Measurements from ENCODE around the gene OR6K2.

DNA sequence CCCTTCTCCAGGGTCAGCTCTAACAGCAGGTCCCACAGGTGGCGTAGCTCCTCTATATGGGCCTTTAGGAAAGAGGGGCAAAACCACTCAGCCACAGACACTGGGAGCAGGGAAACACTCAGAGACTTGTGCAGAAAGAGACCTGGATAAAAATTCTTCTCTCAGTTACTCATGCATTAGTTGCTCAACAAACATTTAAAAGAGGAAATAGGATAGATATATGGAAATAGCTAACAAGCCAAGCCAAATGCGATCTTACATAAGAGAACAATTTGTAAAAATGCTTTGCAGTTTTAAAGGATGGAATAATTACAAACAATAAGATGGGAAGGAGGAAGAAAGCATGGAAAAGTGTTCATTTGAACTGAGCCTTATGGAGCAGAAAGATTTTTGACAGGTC, 18.8 kb downstream of the OR6K2 start:
- TF ChIP-seq, protein P1, sequence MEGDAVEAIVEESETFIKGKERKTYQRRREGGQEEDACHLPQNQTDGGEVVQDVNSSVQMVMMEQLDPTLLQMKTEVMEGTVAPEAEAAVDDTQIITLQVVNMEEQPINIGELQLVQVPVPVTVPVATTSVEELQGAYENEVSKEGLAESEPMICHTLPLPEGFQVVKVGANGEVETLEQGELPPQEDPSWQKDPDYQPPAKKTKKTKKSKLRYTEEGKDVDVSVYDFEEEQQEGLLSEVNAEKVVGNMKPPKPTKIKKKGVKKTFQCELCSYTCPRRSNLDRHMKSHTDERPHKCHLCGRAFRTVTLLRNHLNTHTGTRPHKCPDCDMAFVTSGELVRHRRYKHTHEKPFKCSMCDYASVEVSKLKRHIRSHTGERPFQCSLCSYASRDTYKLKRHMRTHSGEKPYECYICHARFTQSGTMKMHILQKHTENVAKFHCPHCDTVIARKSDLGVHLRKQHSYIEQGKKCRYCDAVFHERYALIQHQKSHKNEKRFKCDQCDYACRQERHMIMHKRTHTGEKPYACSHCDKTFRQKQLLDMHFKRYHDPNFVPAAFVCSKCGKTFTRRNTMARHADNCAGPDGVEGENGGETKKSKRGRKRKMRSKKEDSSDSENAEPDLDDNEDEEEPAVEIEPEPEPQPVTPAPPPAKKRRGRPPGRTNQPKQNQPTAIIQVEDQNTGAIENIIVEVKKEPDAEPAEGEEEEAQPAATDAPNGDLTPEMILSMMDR (IDR thresholded peaks at IDR 0.05; ENCODE audit: insufficient read depth, low read length): no peak
- no peak for TF ChIP-seq GABPA (IDR thresholded peaks at IDR 0.05; ENCODE audit: low read depth)

All from HL-60 (cell line).